Measurements from ENCODE around the gene TTI1. TPM values are rescaled to one million over a fixed set of nuclear protein-coding genes. Genes with fewer than 3 reads are reported as not detected.

Gene TTI1
- total RNA-seq, 1 donor from 2014 or later = 52.1 TPM

DNA sequence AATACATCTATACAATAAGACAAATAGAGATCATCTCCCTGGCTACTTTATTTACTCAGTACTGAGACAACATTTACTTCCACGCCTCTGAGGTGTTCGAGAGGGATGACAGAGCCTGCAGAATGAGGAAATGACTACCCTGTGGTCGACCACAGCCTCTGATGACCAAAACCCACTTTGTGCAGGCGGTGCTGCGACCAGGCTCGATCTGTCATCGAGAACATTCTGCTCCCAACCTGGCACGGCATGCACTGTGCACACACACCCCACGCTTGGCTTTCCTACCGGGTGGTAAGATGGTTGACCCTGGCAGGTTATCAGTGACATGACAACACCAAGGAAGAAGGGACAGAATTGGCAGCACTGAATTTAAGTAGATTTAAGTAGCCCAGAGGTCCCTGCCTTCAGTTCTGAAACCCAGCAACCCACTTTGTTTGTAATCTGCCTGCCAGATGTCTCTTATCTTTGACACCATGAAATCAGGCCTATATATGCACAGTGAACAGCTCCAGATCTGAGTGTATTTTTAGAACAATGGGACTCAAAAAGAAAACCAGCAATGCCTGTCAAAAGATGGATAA is 42.6 kb downstream of the TTI1 start:
- TF ChIP-seq EZH2 (IDR thresholded peaks at IDR 0.05) = no peak
- TF ChIP-seq, protein P1, sequence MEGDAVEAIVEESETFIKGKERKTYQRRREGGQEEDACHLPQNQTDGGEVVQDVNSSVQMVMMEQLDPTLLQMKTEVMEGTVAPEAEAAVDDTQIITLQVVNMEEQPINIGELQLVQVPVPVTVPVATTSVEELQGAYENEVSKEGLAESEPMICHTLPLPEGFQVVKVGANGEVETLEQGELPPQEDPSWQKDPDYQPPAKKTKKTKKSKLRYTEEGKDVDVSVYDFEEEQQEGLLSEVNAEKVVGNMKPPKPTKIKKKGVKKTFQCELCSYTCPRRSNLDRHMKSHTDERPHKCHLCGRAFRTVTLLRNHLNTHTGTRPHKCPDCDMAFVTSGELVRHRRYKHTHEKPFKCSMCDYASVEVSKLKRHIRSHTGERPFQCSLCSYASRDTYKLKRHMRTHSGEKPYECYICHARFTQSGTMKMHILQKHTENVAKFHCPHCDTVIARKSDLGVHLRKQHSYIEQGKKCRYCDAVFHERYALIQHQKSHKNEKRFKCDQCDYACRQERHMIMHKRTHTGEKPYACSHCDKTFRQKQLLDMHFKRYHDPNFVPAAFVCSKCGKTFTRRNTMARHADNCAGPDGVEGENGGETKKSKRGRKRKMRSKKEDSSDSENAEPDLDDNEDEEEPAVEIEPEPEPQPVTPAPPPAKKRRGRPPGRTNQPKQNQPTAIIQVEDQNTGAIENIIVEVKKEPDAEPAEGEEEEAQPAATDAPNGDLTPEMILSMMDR (IDR thresholded peaks at IDR 0.05) = no peak
- no peak for TF ChIP-seq EZH2phosphoT487 (IDR thresholded peaks at IDR 0.05)
- Mint-ChIP-seq H3K4me3 (no peak overlapping the region), H3K27me3 (ENCODE audit: insufficient read depth, low read depth) (no peaks in the 10 kb centered on the region), H3K4me1 (peaks cover 51% of the 10 kb centered on the region), H3K9me3 (no peaks in the 10 kb centered on the region), H3K27ac (peak overlapping the region; percentile 94), H3K36me3 (peaks cover 17% of the 10 kb centered on the region)
- Histone ChIP-seq H3K27me3 (no peaks in the 10 kb centered on the region), H3K9ac (no peak overlapping the region), H3K4me3 (no peak overlapping the region), H3K4me1 (peaks cover 19% of the 10 kb centered on the region), H2AFZ (replicated peaks) (no peak overlapping the region), H3K79me2 (ENCODE audit: low read depth) (no peaks in the 10 kb centered on the region), H3K27ac (no peak overlapping the region), H4K20me1 (ENCODE audit: low read depth) (peaks cover 5% of the 10 kb centered on the region), H3K36me3 (no peaks in the 10 kb centered on the region), H3K4me2 (no peak overlapping the region), H3F3A (ENCODE audit: low read depth) (peaks cover 22% of the 10 kb centered on the region), H3K9me3 (ENCODE audit: low read depth) (no peaks in the 10 kb centered on the region)
- DNase-seq (ENCODE audit: low spot score) = no peak

DNA sequence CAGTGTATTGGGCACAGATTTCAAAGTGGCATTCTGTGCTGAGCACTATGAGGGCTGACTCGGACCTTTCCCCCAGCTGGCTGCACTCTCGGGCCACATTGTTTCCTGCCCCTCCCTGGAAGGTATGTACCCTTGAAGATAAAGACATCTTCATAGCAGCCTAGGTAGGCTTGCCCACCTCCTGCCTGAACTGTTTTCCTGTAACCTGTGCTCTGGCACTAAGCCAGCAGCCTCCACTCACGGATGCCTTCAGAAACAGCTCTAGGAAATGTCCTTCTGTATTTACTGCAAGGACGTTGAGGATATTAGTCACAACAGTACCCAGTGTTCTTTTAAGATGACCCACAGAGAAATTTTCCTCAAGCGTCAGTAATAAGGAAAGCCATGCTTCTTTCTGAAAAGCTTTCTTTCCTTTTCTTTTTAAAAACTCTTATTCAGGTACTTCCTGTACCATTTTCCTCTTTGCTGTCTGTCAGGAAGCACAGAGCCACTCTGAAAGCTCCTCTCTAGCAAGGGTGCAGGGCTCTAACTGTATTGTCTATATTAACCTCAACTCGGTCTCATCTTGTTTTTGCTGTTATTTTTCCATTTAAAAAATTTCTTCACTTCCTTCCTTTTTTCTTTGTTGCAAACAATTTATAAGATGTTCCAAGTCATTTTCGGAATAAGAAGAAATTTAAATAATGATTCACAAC is 43.5 kb downstream of the TTI1 start:
- no peaks in the 10 kb centered on the region for H3K79me2 ChIP-seq (ENCODE audit: low read depth)
- no peak overlapping the region for H3K27ac ChIP-seq
- DNase-seq (ENCODE audit: low spot score) = no peak
- Mint-ChIP-seq H3K4me3 (no peak overlapping the region), H3K4me1 (peaks cover 52% of the 10 kb centered on the region), H3K36me3 (peaks cover 12% of the 10 kb centered on the region), H3K27me3 (ENCODE audit: insufficient read depth, low read depth) (no peaks in the 10 kb centered on the region), H3K9me3 (no peaks in the 10 kb centered on the region), H3K27ac (peak overlapping the region; percentile 91)
- H3K9ac ChIP-seq = no peak overlapping the region
- H4K20me1 ChIP-seq (ENCODE audit: low read depth) = peaks cover 5% of the 10 kb centered on the region
- TF ChIP-seq EZH2 (IDR thresholded peaks at IDR 0.05) (no peak), EZH2phosphoT487 (IDR thresholded peaks at IDR 0.05) (no peak)
- TF ChIP-seq, protein P1 (IDR thresholded peaks at IDR 0.05) = no peak
- H3K9me3 ChIP-seq (ENCODE audit: low read depth) = no peaks in the 10 kb centered on the region
- no peaks in the 10 kb centered on the region for H3K36me3 ChIP-seq
- no peaks in the 10 kb centered on the region for H3K27me3 ChIP-seq
- peaks cover 19% of the 10 kb centered on the region for H3K4me1 ChIP-seq
- no peak overlapping the region for H2AFZ ChIP-seq (replicated peaks)
- H3K4me2 ChIP-seq = no peak overlapping the region
- peaks cover 22% of the 10 kb centered on the region for H3F3A ChIP-seq (ENCODE audit: low read depth)
- no peak overlapping the region for H3K4me3 ChIP-seq

DNA sequence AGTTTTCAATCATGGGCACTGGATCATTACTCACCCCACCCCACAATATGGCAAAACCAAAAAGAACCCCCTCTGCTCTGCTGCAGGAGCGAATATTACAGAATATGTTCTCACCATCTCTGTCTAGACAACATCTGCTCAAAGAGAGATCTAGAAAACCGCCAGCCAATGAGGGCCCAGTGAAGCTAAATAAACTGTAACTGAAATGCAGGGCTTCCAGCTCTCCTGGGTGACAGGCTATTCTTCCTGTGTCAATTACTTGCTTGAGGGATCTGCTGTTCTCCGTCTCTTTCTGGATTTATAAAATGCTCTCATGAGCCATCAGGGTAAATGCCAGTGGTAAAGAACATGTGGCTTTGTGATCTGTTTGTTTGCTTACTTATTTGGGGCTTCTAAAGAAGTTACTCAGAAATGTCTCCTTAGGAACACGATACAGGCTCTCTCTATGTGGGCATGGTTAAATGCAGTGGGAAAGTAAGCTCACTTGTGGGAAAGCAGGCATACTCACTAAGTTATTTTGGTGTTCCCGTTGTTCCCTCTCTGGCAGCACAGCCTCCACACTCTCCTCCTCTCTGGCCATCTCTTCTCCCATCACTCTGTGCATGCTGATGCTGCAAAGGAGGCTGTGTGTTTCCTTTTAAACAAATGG is 44.8 kb downstream of the TTI1 start:
- peaks cover 5% of the 10 kb centered on the region for H4K20me1 ChIP-seq (ENCODE audit: low read depth)
- no peak overlapping the region for H3K4me3 Mint-ChIP-seq
- H3K9ac ChIP-seq = no peak overlapping the region
- no peak overlapping the region for H3K4me2 ChIP-seq
- no peak overlapping the region for H2AFZ ChIP-seq (replicated peaks)
- H3K36me3 Mint-ChIP-seq = peaks cover 9% of the 10 kb centered on the region
- no peaks in the 10 kb centered on the region for H3K9me3 ChIP-seq (ENCODE audit: low read depth)
- no peak for DNase-seq (ENCODE audit: low spot score)
- TF ChIP-seq EZH2phosphoT487 (IDR thresholded peaks at IDR 0.05) (no peak), EZH2 (IDR thresholded peaks at IDR 0.05) (no peak)
- no peaks in the 10 kb centered on the region for H3K36me3 ChIP-seq
- peaks cover 19% of the 10 kb centered on the region for H3K4me1 ChIP-seq
- H3F3A ChIP-seq (ENCODE audit: low read depth) = peaks cover 17% of the 10 kb centered on the region
- peak overlapping the region; percentile 0 for H3K27ac Mint-ChIP-seq
- H3K4me3 ChIP-seq = no peak overlapping the region
- peaks cover 57% of the 10 kb centered on the region for H3K4me1 Mint-ChIP-seq
- no peaks in the 10 kb centered on the region for H3K9me3 Mint-ChIP-seq
- H3K27ac ChIP-seq = no peak overlapping the region
- no peaks in the 10 kb centered on the region for H3K27me3 Mint-ChIP-seq (ENCODE audit: insufficient read depth, low read depth)
- no peaks in the 10 kb centered on the region for H3K79me2 ChIP-seq (ENCODE audit: low read depth)
- H3K27me3 ChIP-seq = no peaks in the 10 kb centered on the region

Measured in neural progenitor cell (in vitro differentiated cells).